ENCODE results near the gene PIN1. TPM values are rescaled to one million over a fixed set of nuclear protein-coding genes. Genes with fewer than 3 reads are reported as not detected.

PIN1 gene
- total and polyA plus RNA-seq, 2 of the 8 experiments (the other 6 are each of a cell fraction or from before 2014, with no cell fraction given) = 78.3 to 90.8 TPM

DNA sequence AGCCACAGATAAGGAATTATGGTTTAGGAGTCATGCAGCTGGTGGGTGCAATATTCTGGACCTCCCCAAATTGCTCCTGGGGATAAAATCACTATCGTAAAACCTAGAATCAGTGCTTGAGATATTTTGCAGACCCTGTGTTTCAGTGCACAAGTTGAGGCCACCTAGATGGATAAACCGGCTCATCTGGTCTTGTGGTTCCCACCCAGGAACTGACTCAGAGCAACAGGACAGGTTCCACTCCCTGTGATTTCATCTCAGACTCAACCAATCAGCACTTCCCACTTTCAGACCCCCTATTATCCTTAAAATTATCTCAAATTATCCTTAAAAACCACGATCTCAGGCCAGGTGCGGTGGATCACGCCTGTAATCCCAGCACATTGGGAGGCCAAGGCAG is 37.2 kb upstream of the PIN1 start (continued):
- TF ChIP-seq, protein P1, sequence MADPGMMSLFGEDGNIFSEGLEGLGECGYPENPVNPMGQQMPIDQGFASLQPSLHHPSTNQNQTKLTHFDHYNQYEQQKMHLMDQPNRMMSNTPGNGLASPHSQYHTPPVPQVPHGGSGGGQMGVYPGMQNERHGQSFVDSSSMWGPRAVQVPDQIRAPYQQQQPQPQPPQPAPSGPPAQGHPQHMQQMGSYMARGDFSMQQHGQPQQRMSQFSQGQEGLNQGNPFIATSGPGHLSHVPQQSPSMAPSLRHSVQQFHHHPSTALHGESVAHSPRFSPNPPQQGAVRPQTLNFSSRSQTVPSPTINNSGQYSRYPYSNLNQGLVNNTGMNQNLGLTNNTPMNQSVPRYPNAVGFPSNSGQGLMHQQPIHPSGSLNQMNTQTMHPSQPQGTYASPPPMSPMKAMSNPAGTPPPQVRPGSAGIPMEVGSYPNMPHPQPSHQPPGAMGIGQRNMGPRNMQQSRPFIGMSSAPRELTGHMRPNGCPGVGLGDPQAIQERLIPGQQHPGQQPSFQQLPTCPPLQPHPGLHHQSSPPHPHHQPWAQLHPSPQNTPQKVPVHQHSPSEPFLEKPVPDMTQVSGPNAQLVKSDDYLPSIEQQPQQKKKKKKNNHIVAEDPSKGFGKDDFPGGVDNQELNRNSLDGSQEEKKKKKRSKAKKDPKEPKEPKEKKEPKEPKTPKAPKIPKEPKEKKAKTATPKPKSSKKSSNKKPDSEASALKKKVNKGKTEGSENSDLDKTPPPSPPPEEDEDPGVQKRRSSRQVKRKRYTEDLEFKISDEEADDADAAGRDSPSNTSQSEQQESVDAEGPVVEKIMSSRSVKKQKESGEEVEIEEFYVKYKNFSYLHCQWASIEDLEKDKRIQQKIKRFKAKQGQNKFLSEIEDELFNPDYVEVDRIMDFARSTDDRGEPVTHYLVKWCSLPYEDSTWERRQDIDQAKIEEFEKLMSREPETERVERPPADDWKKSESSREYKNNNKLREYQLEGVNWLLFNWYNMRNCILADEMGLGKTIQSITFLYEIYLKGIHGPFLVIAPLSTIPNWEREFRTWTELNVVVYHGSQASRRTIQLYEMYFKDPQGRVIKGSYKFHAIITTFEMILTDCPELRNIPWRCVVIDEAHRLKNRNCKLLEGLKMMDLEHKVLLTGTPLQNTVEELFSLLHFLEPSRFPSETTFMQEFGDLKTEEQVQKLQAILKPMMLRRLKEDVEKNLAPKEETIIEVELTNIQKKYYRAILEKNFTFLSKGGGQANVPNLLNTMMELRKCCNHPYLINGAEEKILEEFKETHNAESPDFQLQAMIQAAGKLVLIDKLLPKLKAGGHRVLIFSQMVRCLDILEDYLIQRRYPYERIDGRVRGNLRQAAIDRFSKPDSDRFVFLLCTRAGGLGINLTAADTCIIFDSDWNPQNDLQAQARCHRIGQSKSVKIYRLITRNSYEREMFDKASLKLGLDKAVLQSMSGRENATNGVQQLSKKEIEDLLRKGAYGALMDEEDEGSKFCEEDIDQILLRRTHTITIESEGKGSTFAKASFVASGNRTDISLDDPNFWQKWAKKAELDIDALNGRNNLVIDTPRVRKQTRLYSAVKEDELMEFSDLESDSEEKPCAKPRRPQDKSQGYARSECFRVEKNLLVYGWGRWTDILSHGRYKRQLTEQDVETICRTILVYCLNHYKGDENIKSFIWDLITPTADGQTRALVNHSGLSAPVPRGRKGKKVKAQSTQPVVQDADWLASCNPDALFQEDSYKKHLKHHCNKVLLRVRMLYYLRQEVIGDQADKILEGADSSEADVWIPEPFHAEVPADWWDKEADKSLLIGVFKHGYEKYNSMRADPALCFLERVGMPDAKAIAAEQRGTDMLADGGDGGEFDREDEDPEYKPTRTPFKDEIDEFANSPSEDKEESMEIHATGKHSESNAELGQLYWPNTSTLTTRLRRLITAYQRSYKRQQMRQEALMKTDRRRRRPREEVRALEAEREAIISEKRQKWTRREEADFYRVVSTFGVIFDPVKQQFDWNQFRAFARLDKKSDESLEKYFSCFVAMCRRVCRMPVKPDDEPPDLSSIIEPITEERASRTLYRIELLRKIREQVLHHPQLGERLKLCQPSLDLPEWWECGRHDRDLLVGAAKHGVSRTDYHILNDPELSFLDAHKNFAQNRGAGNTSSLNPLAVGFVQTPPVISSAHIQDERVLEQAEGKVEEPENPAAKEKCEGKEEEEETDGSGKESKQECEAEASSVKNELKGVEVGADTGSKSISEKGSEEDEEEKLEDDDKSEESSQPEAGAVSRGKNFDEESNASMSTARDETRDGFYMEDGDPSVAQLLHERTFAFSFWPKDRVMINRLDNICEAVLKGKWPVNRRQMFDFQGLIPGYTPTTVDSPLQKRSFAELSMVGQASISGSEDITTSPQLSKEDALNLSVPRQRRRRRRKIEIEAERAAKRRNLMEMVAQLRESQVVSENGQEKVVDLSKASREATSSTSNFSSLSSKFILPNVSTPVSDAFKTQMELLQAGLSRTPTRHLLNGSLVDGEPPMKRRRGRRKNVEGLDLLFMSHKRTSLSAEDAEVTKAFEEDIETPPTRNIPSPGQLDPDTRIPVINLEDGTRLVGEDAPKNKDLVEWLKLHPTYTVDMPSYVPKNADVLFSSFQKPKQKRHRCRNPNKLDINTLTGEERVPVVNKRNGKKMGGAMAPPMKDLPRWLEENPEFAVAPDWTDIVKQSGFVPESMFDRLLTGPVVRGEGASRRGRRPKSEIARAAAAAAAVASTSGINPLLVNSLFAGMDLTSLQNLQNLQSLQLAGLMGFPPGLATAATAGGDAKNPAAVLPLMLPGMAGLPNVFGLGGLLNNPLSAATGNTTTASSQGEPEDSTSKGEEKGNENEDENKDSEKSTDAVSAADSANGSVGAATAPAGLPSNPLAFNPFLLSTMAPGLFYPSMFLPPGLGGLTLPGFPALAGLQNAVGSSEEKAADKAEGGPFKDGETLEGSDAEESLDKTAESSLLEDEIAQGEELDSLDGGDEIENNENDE (IDR thresholded peaks at IDR 0.05; ENCODE audit: insufficient replicate concordance, low read length) = no peak
- TF ChIP-seq, protein P2, sequence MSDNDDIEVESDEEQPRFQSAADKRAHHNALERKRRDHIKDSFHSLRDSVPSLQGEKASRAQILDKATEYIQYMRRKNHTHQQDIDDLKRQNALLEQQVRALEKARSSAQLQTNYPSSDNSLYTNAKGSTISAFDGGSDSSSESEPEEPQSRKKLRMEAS (IDR thresholded peaks at IDR 0.05) = no peak
- no peak for TF ChIP-seq SP1 (IDR thresholded peaks at IDR 0.05; ENCODE audit: low read depth, low read length)
- TF ChIP-seq CBX5 (IDR thresholded peaks at IDR 0.05; ENCODE audit: low read depth, low read length) = no peak
- TF ChIP-seq EZH2 (IDR thresholded peaks at IDR 0.05; ENCODE audit: low read depth, low read length, severe bottlenecking) = no peak
